Measurements from ENCODE around the gene DMXL2.

The DMXL2 gene

DNA sequence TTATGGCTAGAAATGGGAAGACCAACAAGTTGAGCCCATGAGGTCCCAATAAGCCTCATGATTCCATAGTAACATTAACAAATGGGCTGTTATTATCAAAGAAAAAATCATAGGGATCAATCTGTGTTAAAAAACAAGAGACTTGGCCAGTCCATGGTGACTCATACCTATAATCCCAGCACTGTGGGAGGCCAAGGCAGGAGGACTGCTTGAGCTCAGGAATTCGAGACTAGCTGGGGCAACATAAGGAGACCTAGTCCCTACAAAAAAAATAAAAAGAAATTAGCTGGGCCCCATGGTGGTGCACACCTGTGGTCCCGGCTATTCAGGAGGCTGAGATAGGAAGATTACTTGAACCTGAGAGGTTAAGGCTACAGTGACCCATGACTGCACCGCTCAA is 124.8 kb downstream of the DMXL2 start:
- DNase-seq: no peak
- peaks cover 14% of the 10 kb centered on the region for H3K36me3 ChIP-seq
- TF ChIP-seq CTCF (IDR thresholded peaks at IDR 0.05; ENCODE audit: low read depth, low read length): no peak
- H3K27me3 ChIP-seq (ENCODE audit: insufficient read depth, low read depth, severe bottlenecking): no peaks in the 10 kb centered on the region
- H3K4me3 ChIP-seq (ENCODE audit: low read depth, low read length): no peak overlapping the region
- H3K27ac ChIP-seq: no peak overlapping the region
- no peaks in the 10 kb centered on the region for H3K9me3 ChIP-seq (ENCODE audit: severe bottlenecking)

- TF ChIP-seq CTCF (IDR thresholded peaks at IDR 0.05; ENCODE audit: low read depth, low read length): no peak
- Histone ChIP-seq H3K27me3 (ENCODE audit: insufficient read depth, low read depth, severe bottlenecking) (no peaks in the 10 kb centered on the region), H3K36me3 (peaks cover 14% of the 10 kb centered on the region), H3K27ac (no peak overlapping the region), H3K4me3 (ENCODE audit: low read depth, low read length) (no peak overlapping the region), H3K9me3 (ENCODE audit: severe bottlenecking) (no peaks in the 10 kb centered on the region)
- DNase-seq: no peak
Measured at GRCh38 chr15:51496246-51496645, 126.3 kb downstream of the DMXL2 start.

DNA sequence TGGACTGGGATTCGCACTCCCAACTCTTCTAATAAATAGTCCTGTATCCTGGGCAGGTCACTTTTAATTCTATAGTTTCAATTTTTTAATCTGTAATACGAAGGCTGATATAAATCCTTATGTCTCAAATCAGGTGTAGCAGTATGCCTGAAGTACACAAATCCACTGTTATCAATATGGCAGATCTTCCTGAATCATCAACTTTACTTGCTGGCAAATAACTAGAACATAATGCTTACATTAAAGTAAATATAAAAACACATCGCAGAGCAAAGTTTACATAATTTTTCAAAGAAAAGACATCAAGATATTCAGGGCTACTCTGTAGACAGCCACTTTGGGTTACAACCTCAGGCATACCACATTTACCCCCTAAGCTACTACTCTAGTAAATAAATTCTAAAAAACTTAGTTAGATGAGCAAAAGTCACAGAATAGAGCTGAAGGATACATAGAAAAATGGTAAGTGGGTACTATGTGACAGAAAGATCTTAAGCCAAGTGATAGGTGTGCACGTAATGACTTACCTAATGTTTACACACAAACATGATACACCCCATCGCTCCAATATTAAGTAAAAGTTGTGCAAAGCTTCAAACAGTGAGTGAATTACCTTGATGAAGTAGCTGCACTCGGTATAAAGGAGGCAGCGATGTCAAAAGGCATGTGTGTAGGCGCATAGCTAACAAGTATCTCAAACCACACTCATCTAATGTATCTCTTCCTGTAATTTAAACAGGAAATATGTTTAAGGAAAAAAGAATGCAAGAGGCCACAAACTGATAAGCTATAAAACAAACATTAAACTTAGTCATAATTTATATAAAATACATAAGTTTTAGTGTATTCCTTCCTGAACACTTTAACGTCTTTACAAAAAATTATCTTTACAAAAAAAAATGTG is 127.9 kb downstream of the DMXL2 start:
- H3K9me3 ChIP-seq (ENCODE audit: severe bottlenecking): no peaks in the 10 kb centered on the region
- H3K27me3 ChIP-seq (ENCODE audit: insufficient read depth, low read depth, severe bottlenecking): no peaks in the 10 kb centered on the region
- H3K36me3 ChIP-seq: peaks cover 14% of the 10 kb centered on the region
- H3K4me3 ChIP-seq (ENCODE audit: low read depth, low read length): no peak overlapping the region
- TF ChIP-seq CTCF (IDR thresholded peaks at IDR 0.05; ENCODE audit: low read depth, low read length): no peak
- no peak for DNase-seq
- H3K27ac ChIP-seq: no peak overlapping the region

GRCh38 chr15:51493892-51494291 is 128.7 kb downstream of the DMXL2 start:
- H3K4me3 ChIP-seq (ENCODE audit: low read depth, low read length): no peak overlapping the region
- H3K9me3 ChIP-seq (ENCODE audit: severe bottlenecking): no peaks in the 10 kb centered on the region
- peaks cover 12% of the 10 kb centered on the region for H3K36me3 ChIP-seq
- no peak overlapping the region for H3K27ac ChIP-seq
- no peak for DNase-seq
- H3K27me3 ChIP-seq (ENCODE audit: insufficient read depth, low read depth, severe bottlenecking): no peaks in the 10 kb centered on the region
- no peak for TF ChIP-seq CTCF (IDR thresholded peaks at IDR 0.05; ENCODE audit: low read depth, low read length)

- H3K4me3 ChIP-seq (ENCODE audit: low read depth, low read length): no peak overlapping the region
- no peaks in the 10 kb centered on the region for H3K27me3 ChIP-seq (ENCODE audit: insufficient read depth, low read depth, severe bottlenecking)
- H3K9me3 ChIP-seq (ENCODE audit: severe bottlenecking): no peaks in the 10 kb centered on the region
- peaks cover 11% of the 10 kb centered on the region for H3K36me3 ChIP-seq
- no peak for DNase-seq
- no peak for TF ChIP-seq CTCF (IDR thresholded peaks at IDR 0.05; ENCODE audit: low read depth, low read length)
- no peak overlapping the region for H3K27ac ChIP-seq
Measured at GRCh38 chr15:51492528-51492927, 130.0 kb downstream of the DMXL2 start.
